GM18858 (cell line): ENCODE data around the gene MED27.

ENCODE experiments used
- ATAC-seq: cut with Tn5 transposase; IDR thresholded peaks from one replicate; pipeline ENCODE4 v1.9.1; 2021; ENCODE audit not compliant: unreplicated experiment

Gene MED27

GRCh38 chr9:131867611-131868192 lies 212.0 kb downstream of the MED27 start:
- no peak for ATAC-seq

GRCh38 chr9:131865446-131866195 lies 214.0 kb downstream of the MED27 start:
- ATAC-seq = no peak

GRCh38 chr9:131864531-131864930 lies 215.1 kb downstream of the MED27 start:
- no peak for ATAC-seq

GRCh38 chr9:131863306-131863896 lies 216.3 kb downstream of the MED27 start:
- no peak for ATAC-seq

GRCh38 chr9:131862261-131862660 lies 217.4 kb downstream of the MED27 start:
- ATAC-seq = no peak

GRCh38 chr9:131860430-131860829 lies 219.2 kb downstream of the MED27 start:
- ATAC-seq = no peak

- ATAC-seq = no peak
Measured at GRCh38 chr9:131858147-131858546, 221.5 kb downstream of the MED27 start.

- ATAC-seq = no peak
Measured at GRCh38 chr9:131856105-131856504, 223.6 kb downstream of the MED27 start.

- ATAC-seq = no peak
Measured at GRCh38 chr9:131854896-131855613, 224.6 kb downstream of the MED27 start.

- no peak for ATAC-seq
Measured at GRCh38 chr9:131854334-131854733, 225.3 kb downstream of the MED27 start.

GRCh38 chr9:131853434-131853833 lies 226.2 kb downstream of the MED27 start:
- ATAC-seq = no peak

GRCh38 chr9:131851414-131851813 lies 228.3 kb downstream of the MED27 start:
- no peak for ATAC-seq

GRCh38 chr9:131849391-131849790 lies 230.3 kb downstream of the MED27 start:
- ATAC-seq = no peak

GRCh38 chr9:131848570-131849160 lies 231.0 kb downstream of the MED27 start:
- no peak for ATAC-seq

GRCh38 chr9:131847665-131848354 lies 231.9 kb downstream of the MED27 start:
- ATAC-seq = no peak

GRCh38 chr9:131845305-131846298 lies 234.1 kb downstream of the MED27 start:
- ATAC-seq = no peak

GRCh38 chr9:131844745-131845118 lies 234.9 kb downstream of the MED27 start:
- no peak for ATAC-seq

- no peak for ATAC-seq
Measured at GRCh38 chr9:131843989-131844744, 235.5 kb downstream of the MED27 start.

GRCh38 chr9:131841765-131842318 lies 237.8 kb downstream of the MED27 start:
- no peak for ATAC-seq
